ENCODE data around the gene RPTOR. TPM values are rescaled to one million over a fixed set of nuclear protein-coding genes. Genes with fewer than 3 reads are reported as not detected.

The RPTOR gene
- 22.7 TPM for polyA plus RNA-seq (2013, experiment 1 of 2; ENCODE audit: insufficient read length)
- 17.7 TPM for polyA plus RNA-seq (2013, experiment 2 of 2; ENCODE audit: insufficient read length)

GRCh38 chr17:80544655-80545498, at the start of gene RPTOR:
Gene RPTOR, plus strand, starts transcription at chr17:80544838. Its CDS starts 792 bp downstream, at chr17:80545630.
- DNase-seq: peak; percentile 91

- no peak for DNase-seq
Observed at GRCh38 chr17:80497726-80498241, 46.9 kb upstream of the RPTOR start.

GRCh38 chr17:80498242-80498919, 46.3 kb upstream of the RPTOR start:
- peak; percentile 74 for DNase-seq

GRCh38 chr17:80498920-80499410, 45.7 kb upstream of the RPTOR start:
- no peak for DNase-seq

- no peak for DNase-seq
Observed at GRCh38 chr17:80499560-80499959, 45.1 kb upstream of the RPTOR start.

GRCh38 chr17:80499961-80500665, 44.5 kb upstream of the RPTOR start:
- DNase-seq: no peak

- peak; percentile 54 for DNase-seq
Observed at GRCh38 chr17:80501741-80502577, 42.7 kb upstream of the RPTOR start.

- no peak for DNase-seq
Observed at GRCh38 chr17:80502578-80502877, 42.1 kb upstream of the RPTOR start.

- DNase-seq: no peak
Observed at GRCh38 chr17:80503031-80503430, 41.6 kb upstream of the RPTOR start.

GRCh38 chr17:80503921-80504320, 40.7 kb upstream of the RPTOR start:
- DNase-seq: no peak

GRCh38 chr17:80504686-80505413, 39.8 kb upstream of the RPTOR start:
- peak; percentile 95 for DNase-seq

- DNase-seq: peak; percentile 53
Observed at GRCh38 chr17:80507177-80507576, 37.5 kb upstream of the RPTOR start.

- no peak for DNase-seq
Observed at GRCh38 chr17:80507965-80508364, 36.7 kb upstream of the RPTOR start.

GRCh38 chr17:80509311-80509710, 35.3 kb upstream of the RPTOR start:
- no peak for DNase-seq

- DNase-seq: no peak
Observed at GRCh38 chr17:80510132-80510531, 34.5 kb upstream of the RPTOR start.

- DNase-seq: no peak
Observed at GRCh38 chr17:80510772-80511171, 33.9 kb upstream of the RPTOR start.

GRCh38 chr17:80511222-80512180, 33.1 kb upstream of the RPTOR start:
- no peak for DNase-seq

GRCh38 chr17:80512233-80512632, 32.4 kb upstream of the RPTOR start:
- DNase-seq: peak; percentile 91

GRCh38 chr17:80513201-80513600, 31.4 kb upstream of the RPTOR start:
- no peak for DNase-seq

- peak; percentile 96 for DNase-seq
Observed at GRCh38 chr17:80513892-80514291, 30.7 kb upstream of the RPTOR start.
